HepG2 (cell line): ENCODE data around the gene SCYGR6. TPM values are rescaled to one million over a fixed set of nuclear protein-coding genes. Genes with fewer than 3 reads are reported as not detected.

Experiments used
- HMG20A ChIP-seq: IDR thresholded peaks from 2 replicates; pipeline ENCODE4 v1.6.1; 2016; ENCODE audit warnings: borderline replicate concordance
- HOXA7 ChIP-seq: sonication (generic); formaldehyde crosslinking; IDR thresholded peaks from 2 replicates; pipeline ENCODE4 v1.8.1; 2022; ENCODE audit warnings: mild to moderate bottlenecking, missing genetic modification reagents, moderate library complexity
- JUND ChIP-seq: sonication (generic); formaldehyde crosslinking; IDR thresholded peaks from 2 replicates; pipeline ENCODE4 v1.8.0; 2022; ENCODE audit warnings: mild to moderate bottlenecking, missing genetic modification reagents
- MTF2 ChIP-seq: sonication (generic); formaldehyde crosslinking; IDR thresholded peaks from 2 replicates; pipeline ENCODE4 v1.5.0; 2020; ENCODE audit warnings: missing genetic modification reagents, borderline replicate concordance
- NPAS2 ChIP-seq: sonication (generic); formaldehyde crosslinking; IDR thresholded peaks from 2 replicates; pipeline ENCODE4 v1.8.0; 2022; ENCODE audit warnings: mild to moderate bottlenecking, missing genetic modification reagents, borderline replicate concordance
- TSC22D2 ChIP-seq: sonication (generic); formaldehyde crosslinking; IDR thresholded peaks from 2 replicates; pipeline ENCODE4 v1.5.1; 2020; ENCODE audit warnings: missing genetic modification reagents, mild to moderate bottlenecking, borderline replicate concordance
- YEATS2 ChIP-seq: sonication (generic); formaldehyde crosslinking; IDR thresholded peaks from 2 replicates; pipeline ENCODE4 v1.4.0; 2020; ENCODE audit warnings: missing genetic modification reagents, borderline replicate concordance
- ZC3H4 ChIP-seq: sonication (generic); formaldehyde crosslinking; IDR thresholded peaks from 2 replicates; pipeline ENCODE4 v1.4.0; 2020; ENCODE audit warnings: missing genetic modification reagents, borderline replicate concordance
- ZNF792 ChIP-seq: IDR thresholded peaks from 2 replicates; pipeline ENCODE4 v1.6.1; 2016
- polyA plus RNA-seq, 8 experiments: library from polyadenylated mRNA; depleted of rRNA in 3 of 8; stranded (reverse) in 7 of 8; unstranded in 1 of 8; fragments of >200 nt; fragmentation: Illumina TruSeq in 4 of 8; extraction: Trizol in 4 of 8; gene quantifications; 2 replicates each; pipeline versions ENCODE4 v1.2.1 to v1.2.3, GENCODE V29; 2011 to 2016; ENCODE audit warnings: low read depth in 4 of 8, missing spikeins in 1 of 8, mixed read lengths in 1 of 8; ENCODE audit not compliant: insufficient read depth in 1 of 8
- total RNA-seq, 5 experiments: library from RNA; depleted of rRNA; stranded (reverse); fragments of >200 nt; fragmentation: Illumina TruSeq; extraction: Trizol; gene quantifications; 2 replicates each; pipeline ENCODE4 v1.2.3, GENCODE V29; 2016; ENCODE audit warnings: low read depth in 1 of 5
- TF ChIP-seq, protein P1 (sequence below): sonication (generic); formaldehyde crosslinking; IDR thresholded peaks from 2 replicates; pipeline ENCODE4 v1.9.0; 2021; ENCODE audit warnings: mild to moderate bottlenecking, missing genetic modification reagents
- TF ChIP-seq, protein P2 (sequence below): sonication (generic); formaldehyde crosslinking; IDR thresholded peaks from 2 replicates; pipeline ENCODE4 v1.5.0; 2020; ENCODE audit warnings: mild to moderate bottlenecking, missing genetic modification reagents, borderline replicate concordance

The SCYGR6 gene
- total and polyA plus RNA-seq, 2 of the 13 experiments (the other 11 are each of a cell fraction or from before 2014, with no cell fraction given): not detected

DNA sequence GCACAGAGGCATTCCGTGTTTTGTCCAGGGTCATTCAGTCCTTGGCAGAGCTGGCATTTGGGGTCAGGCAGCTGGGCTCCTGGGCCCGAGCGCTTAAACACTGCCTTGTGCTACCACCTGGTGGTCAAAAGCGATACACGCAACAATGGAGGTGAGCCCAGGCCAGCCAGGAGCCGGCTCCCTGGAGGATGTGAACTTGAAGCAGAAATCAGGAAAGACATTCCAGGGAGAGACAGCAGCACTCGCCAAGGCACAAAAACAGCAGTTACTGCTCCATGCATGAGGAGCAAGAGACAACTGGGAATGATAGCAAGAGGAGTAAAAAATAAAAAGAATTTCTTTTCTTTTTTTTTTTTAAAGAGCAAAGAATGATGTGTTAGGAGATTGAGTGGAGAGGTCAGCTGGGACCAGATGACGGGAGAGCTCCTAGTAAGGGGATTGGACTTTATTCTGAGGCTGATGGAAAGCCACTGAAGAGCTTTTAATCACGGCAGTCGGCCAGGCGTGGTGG is 41.9 kb upstream of the SCYGR6 start (continued):
- TF ChIP-seq ZC3H4 (no peak), JUND (CRISPR knock-in tag) (no peak), TSC22D2 (CRISPR knock-in tag) (no peak; the same call in 1 of the 2 replicates), HOXA7 (CRISPR knock-in tag) (no peak), YEATS2 (CRISPR knock-in tag) (peak; percentile 44; the same call in 1 of the 2 replicates), ZNF792 (CRISPR knock-in tag) (peak; percentile 65; the same call in 1 of the 2 replicates), MTF2 (CRISPR knock-in tag) (no peak), NPAS2 (CRISPR knock-in tag) (no peak), HMG20A (CRISPR knock-in tag) (0 out of 2 replicates have a peak, but pooled peaks have one; percentile 12)
- TF ChIP-seq, protein P1, sequence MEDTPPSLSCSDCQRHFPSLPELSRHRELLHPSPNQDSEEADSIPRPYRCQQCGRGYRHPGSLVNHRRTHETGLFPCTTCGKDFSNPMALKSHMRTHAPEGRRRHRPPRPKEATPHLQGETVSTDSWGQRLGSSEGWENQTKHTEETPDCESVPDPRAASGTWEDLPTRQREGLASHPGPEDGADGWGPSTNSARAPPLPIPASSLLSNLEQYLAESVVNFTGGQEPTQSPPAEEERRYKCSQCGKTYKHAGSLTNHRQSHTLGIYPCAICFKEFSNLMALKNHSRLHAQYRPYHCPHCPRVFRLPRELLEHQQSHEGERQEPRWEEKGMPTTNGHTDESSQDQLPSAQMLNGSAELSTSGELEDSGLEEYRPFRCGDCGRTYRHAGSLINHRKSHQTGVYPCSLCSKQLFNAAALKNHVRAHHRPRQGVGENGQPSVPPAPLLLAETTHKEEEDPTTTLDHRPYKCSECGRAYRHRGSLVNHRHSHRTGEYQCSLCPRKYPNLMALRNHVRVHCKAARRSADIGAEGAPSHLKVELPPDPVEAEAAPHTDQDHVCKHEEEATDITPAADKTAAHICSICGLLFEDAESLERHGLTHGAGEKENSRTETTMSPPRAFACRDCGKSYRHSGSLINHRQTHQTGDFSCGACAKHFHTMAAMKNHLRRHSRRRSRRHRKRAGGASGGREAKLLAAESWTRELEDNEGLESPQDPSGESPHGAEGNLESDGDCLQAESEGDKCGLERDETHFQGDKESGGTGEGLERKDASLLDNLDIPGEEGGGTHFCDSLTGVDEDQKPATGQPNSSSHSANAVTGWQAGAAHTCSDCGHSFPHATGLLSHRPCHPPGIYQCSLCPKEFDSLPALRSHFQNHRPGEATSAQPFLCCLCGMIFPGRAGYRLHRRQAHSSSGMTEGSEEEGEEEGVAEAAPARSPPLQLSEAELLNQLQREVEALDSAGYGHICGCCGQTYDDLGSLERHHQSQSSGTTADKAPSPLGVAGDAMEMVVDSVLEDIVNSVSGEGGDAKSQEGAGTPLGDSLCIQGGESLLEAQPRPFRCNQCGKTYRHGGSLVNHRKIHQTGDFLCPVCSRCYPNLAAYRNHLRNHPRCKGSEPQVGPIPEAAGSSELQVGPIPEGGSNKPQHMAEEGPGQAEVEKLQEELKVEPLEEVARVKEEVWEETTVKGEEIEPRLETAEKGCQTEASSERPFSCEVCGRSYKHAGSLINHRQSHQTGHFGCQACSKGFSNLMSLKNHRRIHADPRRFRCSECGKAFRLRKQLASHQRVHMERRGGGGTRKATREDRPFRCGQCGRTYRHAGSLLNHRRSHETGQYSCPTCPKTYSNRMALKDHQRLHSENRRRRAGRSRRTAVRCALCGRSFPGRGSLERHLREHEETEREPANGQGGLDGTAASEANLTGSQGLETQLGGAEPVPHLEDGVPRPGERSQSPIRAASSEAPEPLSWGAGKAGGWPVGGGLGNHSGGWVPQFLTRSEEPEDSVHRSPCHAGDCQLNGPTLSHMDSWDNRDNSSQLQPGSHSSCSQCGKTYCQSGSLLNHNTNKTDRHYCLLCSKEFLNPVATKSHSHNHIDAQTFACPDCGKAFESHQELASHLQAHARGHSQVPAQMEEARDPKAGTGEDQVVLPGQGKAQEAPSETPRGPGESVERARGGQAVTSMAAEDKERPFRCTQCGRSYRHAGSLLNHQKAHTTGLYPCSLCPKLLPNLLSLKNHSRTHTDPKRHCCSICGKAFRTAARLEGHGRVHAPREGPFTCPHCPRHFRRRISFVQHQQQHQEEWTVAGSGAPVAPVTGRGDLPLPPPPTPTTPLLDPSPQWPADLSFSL (CRISPR knock-in tag): no peak
- TF ChIP-seq, protein P2, sequence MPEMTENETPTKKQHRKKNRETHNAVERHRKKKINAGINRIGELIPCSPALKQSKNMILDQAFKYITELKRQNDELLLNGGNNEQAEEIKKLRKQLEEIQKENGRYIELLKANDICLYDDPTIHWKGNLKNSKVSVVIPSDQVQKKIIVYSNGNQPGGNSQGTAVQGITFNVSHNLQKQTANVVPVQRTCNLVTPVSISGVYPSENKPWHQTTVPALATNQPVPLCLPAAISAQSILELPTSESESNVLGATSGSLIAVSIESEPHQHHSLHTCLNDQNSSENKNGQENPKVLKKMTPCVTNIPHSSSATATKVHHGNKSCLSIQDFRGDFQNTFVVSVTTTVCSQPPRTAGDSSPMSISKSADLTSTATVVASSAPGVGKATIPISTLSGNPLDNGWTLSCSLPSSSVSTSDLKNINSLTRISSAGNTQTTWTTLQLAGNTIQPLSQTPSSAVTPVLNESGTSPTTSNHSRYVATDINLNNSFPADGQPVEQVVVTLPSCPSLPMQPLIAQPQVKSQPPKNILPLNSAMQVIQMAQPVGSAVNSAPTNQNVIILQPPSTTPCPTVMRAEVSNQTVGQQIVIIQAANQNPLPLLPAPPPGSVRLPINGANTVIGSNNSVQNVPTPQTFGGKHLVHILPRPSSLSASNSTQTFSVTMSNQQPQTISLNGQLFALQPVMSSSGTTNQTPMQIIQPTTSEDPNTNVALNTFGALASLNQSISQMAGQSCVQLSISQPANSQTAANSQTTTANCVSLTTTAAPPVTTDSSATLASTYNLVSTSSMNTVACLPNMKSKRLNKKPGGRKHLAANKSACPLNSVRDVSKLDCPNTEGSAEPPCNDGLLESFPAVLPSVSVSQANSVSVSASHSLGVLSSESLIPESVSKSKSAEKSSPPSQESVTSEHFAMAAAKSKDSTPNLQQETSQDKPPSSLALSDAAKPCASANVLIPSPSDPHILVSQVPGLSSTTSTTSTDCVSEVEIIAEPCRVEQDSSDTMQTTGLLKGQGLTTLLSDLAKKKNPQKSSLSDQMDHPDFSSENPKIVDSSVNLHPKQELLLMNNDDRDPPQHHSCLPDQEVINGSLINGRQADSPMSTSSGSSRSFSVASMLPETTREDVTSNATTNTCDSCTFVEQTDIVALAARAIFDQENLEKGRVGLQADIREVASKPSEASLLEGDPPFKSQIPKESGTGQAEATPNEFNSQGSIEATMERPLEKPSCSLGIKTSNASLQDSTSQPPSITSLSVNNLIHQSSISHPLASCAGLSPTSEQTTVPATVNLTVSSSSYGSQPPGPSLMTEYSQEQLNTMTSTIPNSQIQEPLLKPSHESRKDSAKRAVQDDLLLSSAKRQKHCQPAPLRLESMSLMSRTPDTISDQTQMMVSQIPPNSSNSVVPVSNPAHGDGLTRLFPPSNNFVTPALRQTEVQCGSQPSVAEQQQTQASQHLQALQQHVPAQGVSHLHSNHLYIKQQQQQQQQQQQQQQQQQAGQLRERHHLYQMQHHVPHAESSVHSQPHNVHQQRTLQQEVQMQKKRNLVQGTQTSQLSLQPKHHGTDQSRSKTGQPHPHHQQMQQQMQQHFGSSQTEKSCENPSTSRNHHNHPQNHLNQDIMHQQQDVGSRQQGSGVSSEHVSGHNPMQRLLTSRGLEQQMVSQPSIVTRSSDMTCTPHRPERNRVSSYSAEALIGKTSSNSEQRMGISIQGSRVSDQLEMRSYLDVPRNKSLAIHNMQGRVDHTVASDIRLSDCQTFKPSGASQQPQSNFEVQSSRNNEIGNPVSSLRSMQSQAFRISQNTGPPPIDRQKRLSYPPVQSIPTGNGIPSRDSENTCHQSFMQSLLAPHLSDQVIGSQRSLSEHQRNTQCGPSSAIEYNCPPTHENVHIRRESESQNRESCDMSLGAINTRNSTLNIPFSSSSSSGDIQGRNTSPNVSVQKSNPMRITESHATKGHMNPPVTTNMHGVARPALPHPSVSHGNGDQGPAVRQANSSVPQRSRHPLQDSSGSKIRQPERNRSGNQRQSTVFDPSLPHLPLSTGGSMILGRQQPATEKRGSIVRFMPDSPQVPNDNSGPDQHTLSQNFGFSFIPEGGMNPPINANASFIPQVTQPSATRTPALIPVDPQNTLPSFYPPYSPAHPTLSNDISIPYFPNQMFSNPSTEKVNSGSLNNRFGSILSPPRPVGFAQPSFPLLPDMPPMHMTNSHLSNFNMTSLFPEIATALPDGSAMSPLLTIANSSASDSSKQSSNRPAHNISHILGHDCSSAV (CRISPR knock-in tag): no peak
